Ammon's horn (tissue), 1 donor: ENCODE data around the gene CD300LG.
A peak's percentile ranks its signal among the peaks of the same experiment; 100 is the strongest.
"Not testable (repeated sequence)": the region's sequence is repeated elsewhere in the genome, so short reads cannot be mapped to it uniquely, and the experiment has no call there.

ENCODE experiments used
- DNase-seq: peaks from one replicate; pipeline ENCODE4 v3.0.0-alpha.2; 2016; ENCODE audit warnings: low spot score

CD300LG gene, protein sequence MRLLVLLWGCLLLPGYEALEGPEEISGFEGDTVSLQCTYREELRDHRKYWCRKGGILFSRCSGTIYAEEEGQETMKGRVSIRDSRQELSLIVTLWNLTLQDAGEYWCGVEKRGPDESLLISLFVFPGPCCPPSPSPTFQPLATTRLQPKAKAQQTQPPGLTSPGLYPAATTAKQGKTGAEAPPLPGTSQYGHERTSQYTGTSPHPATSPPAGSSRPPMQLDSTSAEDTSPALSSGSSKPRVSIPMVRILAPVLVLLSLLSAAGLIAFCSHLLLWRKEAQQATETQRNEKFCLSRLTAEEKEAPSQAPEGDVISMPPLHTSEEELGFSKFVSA

GRCh38 chr17:43846963-43847371 lies at the start of gene CD300LG:
Gene CD300LG, plus strand, starts transcription at chr17:43847176. Its CDS starts 41 bp downstream, at chr17:43847217.
- no peak for DNase-seq

DNA sequence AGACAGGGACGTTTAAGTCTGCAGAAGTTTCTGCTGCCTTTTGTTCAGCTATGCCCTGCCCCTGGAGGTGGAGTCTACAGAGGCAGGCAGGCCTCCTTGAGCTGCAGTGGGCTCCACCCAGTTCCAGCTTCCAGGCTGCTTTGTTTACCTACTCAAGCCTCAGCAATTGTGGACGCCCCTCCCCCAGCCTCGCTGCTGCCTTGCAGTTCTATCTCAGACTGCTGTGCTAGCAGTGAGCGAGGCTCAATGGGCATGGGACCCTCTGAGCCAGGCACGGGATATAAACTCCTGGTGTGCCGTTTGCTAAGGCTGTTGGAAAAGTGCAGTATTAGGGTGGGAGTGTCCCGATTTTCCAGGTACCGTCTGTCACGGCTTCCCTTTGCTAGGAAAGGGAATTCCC lies 49.0 kb upstream of the CD300LG start:
- not testable (repeated sequence) for DNase-seq

GRCh38 chr17:43799047-43799446 lies 47.9 kb upstream of the CD300LG start:
- DNase-seq: no peak

DNA sequence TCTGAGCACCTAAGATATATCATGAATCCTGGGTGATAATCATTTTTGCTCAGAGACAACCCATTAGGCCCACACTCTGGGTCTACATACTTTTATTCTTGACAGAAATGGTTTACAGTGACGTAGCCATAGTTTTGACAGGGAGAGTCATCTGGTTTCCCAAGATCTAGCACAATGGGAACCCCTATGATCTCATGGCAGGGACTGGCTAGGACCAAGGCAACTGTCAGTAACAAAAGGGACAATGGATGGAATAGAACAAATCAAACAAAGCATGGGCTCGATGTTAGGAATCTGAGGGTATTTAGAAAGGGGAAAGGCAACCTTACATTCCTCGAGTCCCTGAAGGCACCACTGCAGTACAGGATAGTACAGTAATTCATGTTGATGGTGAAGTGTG lies 46.2 kb upstream of the CD300LG start:
- DNase-seq: peak; percentile 51

DNA sequence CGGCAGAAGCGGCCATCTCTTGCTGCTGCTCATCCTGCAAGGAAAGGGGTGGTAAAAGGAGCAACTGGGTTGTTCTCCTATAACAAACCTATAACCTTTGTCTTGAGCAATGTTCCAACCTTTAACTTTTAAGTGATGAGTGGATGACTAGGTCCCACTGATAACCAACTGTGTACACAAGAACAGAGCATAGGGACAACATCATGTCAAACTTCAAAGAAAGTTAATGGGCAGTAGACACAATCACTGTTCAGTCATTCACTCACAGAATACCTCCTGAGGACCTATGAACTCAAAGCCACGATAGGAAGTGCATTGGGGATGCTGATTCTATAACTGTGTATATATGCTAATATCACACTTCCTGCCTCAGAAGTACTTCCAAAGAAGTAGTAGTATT lies 45.1 kb upstream of the CD300LG start:
- no peak for DNase-seq

DNA sequence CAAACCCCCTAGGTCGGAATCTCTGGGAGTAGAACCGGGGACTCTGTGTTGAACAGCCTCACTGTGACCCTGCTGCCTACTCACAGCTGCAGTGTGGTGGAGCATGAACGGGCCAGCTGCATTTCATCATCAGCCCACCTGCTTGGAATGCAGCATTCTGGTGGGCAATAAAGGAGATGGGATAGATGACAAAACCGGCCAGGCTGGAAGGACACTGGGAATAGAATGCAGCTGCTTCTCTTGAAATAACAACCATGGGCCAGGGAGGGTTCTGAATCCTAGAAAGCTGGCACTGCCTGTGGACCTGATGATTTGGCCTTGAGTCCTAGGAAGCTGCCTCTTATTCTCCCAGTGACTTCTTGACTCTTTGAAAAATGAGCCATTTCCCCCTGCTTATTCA lies 43.2 kb upstream of the CD300LG start:
- DNase-seq: no peak

DNA sequence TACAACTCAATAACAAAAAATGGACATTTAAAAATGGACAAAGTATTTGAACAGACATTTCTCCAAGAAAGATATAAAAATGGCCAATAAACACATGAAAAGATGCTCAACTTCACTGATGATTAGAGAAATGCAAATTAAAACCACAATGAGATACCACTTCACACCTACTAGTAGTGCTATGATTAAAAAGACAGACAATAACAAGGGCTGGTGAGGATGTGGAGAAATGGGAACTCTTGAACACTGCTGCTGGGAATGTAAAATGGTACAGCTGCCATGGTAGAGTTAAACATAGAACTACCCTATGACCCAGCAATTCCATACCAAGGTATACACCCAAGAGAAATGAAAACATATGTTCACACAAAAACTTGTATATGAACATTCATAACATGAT lies 41.9 kb upstream of the CD300LG start:
- no peak for DNase-seq

DNA sequence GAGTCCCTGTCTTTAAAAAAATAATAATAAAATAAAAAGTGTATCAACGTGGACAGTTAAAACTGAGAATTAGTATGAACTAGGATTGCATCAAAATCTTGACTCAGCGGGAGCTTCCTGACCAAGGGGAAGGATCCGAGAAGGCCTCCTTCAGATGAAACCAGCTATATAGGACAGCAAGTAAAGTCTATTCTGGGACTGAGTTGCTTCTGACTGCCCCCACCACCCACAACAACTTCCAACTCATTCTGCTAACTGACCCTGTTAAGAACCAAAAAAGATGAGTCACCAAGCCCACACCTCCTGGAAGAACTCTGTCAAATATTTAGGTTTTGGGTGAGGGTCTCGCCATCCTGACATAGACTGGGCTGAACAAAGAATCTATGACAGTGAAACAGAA lies 38.9 kb upstream of the CD300LG start:
- DNase-seq: no peak

DNA sequence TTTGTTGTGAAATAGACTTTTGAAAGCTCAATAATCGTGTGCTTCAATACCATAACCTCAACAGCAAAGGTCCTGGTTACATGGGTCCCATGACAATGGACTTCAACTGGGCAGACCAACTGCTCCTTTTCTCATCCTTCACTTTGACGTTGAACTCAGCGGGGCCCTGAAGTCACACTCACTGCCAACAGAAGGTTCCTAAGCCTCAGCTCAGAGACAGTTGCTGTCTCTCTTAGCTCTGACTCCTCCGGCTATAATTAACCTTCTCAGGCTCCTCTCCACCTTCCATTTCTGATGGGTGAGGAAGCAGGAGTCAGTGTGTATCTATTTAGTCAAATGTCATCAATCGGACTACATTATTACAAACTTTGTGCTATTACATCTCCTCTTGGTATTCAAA lies 37.9 kb upstream of the CD300LG start:
- no peak for DNase-seq

GRCh38 chr17:43810226-43810715 lies 36.7 kb upstream of the CD300LG start:
- DNase-seq: no peak

GRCh38 chr17:43810823-43811222 lies 36.2 kb upstream of the CD300LG start:
- no peak for DNase-seq

DNA sequence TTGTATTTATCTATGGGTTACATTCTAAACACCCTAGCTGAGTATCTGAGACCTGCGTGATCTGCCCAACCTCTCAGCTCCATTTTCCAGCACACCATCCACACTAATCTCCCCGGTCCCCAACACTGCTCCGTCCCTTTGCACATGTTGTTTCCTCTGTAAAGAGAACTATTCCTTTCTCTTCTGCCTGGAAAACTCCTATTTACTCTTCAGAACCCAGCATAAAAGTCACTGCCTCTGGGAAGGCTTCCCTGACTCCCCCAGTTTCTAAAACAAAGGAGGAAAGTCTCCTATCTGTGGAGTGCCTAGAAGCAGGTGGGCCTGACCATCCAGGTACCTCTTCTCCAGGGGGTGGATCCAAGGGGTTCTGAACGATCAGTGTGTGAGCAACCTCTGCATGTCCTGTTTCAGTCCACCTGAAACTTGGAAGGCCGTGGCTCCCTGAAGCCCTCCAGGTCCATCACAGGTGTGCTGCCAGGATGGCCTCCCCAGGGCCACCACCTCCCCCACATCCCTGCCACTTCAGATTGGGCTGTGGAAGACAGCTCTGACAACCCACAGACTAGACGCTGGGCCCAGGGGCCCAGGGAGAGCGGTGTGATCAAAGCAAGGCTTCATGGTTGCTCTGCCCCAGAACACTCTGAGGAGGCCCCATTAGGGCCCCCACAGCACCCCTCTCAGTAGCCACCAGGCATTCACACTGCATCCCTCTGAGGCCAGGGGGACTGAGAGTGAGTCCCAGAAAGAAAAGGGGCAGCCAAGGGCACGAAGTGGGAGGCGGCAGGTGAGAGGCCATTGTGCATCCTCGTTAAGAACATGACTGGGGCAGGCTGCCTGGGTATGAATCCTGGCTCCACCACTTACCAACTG lies 34.3 kb upstream of the CD300LG start:
- DNase-seq: no peak

DNA sequence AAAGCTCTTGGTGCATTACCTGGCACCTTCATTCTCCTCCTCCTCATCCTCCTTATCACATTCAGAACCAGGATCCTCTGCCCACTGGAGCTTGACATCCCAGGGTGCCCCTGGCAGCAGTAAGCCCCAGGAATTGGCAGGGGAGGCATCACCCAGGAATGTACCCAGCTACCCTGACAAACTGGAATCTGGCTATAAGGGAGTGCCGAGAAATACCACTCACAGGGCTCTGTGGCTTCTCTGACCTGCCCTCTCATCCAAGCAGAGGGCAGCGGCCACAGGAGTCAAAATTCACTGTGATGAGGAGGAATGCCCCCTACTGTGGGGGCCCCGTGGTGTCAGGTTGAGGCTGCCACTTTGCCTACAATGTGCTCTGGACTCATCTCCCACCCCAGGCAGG lies 33.6 kb upstream of the CD300LG start:
- DNase-seq: no peak

DNA sequence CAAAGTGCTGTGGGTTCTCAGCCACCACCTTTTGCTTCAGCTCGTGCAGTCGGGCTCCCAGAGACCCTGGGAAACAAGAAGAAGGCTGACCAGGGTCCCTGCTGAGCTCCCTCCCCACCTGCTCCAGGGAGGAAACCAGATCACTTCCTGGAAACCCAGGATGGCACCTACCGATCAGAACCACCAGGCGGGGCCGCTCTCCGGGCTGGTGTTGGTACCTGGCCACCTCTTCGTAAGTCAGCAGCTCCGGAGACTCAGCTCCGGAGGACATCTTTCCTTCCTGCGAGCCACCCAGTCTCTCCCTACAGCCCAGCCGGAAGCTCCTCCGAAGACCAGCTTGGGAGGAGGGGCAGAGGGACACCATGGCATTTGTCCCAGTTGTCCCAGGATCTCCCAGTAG lies 33.0 kb upstream of the CD300LG start:
- no peak for DNase-seq

DNA sequence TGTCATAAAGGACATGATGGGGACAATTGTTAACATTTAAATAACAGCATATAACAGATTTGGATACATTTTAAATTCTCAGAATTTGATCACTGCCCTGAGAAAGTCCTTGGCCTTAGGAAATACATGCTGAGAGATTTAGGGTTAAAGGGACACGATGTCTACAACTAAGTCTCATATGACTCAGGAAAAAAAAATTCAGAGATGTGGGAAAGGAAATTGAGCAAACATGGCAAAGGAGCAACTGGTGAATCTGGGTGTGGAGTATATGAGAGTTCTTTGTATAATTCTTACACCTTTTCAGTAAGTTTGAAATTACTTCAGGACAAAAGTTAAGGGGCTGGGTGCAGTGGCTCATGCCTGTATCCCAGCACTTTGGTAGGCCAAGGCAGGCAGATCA lies 32.3 kb upstream of the CD300LG start:
- no peak for DNase-seq

DNA sequence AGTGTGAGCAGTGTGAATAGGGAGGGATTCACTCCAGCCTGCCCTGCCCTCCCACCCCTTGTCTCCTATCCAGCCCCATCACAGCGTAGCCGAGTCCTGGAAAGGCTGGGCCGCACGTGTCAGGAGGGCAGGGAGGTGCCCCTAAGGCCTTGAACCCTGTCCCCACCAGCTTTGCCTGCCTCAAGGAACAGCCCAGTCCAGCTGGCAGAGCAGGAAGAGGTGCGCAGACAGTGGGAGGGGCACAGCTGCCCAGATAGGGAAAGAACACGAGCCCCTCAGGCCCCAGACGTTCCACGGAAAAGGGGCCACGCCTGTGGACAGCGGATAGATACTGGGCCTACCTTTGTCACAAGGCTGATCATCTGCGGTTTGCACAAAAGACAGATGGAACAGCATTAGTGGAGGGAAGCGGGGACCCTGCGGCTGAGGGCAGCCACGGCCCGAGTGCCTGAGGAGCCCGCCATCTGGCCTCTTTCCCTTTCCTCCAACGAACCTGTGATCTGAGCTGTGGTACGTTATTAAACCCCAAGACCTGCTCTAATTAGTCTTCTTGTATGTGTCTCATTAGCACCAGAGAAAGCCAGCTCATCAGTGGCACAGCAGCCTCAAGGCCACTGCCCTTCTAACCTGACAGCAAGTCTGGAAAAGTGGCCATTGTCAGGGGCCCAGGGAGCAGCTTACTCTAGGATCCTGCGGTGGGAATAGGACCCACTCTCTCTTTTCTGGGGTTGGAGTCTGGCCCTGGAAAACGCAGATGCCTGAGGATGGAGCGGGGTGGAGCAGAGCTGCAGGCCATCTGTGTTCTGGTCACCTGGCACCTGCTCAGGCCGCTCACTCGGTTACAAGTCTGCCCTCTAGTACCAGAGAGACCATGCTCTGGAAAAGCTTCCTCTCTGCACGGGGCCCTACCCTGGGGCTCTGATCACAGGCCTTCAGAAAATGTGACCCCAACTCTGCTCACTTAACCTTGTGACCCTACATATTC lies 30.3 kb upstream of the CD300LG start:
- DNase-seq: no peak

DNA sequence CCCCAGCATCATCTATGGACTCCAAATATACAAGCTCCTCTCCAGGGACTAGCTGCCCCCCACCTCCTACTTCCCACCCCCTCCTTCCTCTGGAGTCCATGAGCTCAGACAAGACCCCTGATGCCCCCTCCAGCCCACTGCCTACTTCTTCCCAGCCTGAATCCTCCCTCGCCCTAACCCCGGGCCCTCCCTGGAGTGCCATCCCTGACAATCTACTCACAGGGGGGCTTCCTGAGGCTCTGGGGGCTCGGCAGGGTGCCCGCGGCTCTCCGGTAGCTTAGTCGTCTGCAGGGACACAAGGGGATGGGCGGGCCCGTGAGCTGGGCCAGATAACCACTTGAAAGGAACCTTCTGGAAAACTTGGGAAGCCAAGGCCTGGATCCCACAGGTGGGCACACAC lies 29.1 kb upstream of the CD300LG start:
- DNase-seq: no peak

- DNase-seq: no peak
Observed at GRCh38 chr17:43818966-43819365, 28.0 kb upstream of the CD300LG start.

- no peak for DNase-seq
Observed at GRCh38 chr17:43820759-43821158, 26.2 kb upstream of the CD300LG start.

GRCh38 chr17:43822570-43823190 lies 24.3 kb upstream of the CD300LG start:
- DNase-seq: no peak

GRCh38 chr17:43823350-43824084 lies 23.5 kb upstream of the CD300LG start:
- peak; percentile 22 for DNase-seq
